ENCODE data around the gene LYPD6B.

The LYPD6B gene

DNA sequence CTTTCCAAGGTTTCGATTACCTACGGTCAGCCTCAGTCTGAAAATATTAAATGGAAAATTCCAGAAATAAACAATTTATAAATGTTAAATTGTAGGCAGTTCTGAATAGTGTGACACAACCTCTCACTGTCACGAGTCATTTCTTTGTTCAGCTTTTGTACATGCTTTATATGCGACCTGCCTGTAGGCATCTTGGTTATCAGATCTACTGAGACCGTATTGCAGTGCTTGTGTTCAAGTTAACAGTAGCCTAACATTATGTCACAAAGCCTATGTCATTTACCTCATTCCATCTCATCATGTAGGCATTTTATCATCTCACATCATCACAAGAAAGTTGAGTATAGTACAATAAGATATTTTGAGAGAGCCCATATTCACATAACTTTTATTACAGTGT lies 77.3 kb downstream of the LYPD6B start:
- no peak overlapping the region for H3K27ac ChIP-seq
- TF ChIP-seq, protein P1, sequence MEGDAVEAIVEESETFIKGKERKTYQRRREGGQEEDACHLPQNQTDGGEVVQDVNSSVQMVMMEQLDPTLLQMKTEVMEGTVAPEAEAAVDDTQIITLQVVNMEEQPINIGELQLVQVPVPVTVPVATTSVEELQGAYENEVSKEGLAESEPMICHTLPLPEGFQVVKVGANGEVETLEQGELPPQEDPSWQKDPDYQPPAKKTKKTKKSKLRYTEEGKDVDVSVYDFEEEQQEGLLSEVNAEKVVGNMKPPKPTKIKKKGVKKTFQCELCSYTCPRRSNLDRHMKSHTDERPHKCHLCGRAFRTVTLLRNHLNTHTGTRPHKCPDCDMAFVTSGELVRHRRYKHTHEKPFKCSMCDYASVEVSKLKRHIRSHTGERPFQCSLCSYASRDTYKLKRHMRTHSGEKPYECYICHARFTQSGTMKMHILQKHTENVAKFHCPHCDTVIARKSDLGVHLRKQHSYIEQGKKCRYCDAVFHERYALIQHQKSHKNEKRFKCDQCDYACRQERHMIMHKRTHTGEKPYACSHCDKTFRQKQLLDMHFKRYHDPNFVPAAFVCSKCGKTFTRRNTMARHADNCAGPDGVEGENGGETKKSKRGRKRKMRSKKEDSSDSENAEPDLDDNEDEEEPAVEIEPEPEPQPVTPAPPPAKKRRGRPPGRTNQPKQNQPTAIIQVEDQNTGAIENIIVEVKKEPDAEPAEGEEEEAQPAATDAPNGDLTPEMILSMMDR (conservative IDR thresholded peaks at IDR 0.05) = no peak

DNA sequence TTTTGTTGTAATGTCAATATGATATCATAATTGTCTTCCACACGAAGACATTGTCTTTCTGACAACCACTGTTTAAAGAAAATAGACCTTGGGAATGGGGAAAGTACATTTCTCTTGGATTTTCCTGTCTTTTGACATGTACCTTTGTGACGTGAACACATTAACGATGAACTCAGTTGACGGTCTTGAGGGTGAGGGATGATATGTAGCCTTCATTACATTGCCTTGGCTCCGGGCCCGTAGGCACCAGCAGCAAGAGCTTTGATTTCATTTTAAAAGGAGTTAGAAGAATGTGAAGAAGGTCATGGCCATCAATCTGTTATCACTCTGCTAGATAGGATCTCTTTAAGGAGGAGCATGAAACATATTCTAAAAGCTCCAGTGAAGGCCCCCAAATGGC lies 80.9 kb downstream of the LYPD6B start:
- TF ChIP-seq, protein P1 (conservative IDR thresholded peaks at IDR 0.05) = no peak
- no peak overlapping the region for H3K27ac ChIP-seq

DNA sequence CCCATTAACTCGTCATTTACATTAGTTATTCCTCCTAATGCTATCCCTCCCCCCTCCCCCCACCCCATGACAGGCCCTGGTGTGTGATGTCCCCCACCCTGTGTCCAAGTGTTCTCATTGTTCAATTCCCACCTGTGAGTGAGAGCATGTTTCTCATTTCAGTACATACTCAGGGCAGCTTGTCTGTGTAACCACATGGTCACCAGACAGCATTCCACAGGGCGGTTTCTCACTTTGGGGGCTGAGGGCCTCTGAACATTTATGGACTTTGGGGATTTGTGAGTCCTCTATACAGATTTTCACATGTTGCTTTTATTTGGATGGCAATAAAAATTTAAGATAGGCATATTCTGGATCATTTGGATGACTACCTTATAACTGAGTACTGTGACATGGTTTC lies 84.0 kb downstream of the LYPD6B start:
- H3K27ac ChIP-seq = no peak overlapping the region
- TF ChIP-seq, protein P1 (conservative IDR thresholded peaks at IDR 0.05) = no peak

DNA sequence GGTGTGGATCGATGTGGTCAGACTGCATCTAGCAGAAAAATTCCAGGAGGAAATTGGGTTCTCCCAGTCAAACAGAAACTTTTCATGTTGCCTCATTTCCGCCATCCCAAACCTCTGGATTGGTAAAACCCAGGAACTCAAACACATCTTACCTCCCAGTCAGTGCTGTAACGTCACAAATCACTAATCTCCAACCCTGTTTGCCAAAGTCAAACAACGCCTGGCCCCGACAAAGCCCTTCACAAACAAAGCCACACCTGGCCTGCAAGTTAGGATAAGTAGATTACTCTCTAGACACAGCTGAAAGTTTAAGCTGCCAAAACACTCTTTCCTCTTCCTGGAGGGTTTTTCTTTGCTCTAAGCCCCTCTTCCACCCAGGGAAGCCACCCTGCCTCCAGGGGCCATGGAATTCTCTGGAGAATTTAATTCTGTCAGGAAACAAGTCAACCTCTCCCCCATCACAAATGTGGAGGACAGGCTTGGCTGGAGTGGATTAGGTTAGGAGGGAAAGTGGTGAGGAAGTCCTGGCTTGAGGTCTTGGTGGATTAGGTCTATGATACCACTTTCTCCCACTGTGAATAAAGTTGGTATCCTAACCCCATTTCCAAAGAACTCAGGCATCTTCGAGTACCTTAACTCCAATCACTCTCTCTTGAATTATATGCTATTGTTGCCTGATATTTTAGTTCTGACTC lies 86.7 kb downstream of the LYPD6B start:
- H3K27ac ChIP-seq = no peak overlapping the region
- TF ChIP-seq, protein P1 (conservative IDR thresholded peaks at IDR 0.05) = no peak

DNA sequence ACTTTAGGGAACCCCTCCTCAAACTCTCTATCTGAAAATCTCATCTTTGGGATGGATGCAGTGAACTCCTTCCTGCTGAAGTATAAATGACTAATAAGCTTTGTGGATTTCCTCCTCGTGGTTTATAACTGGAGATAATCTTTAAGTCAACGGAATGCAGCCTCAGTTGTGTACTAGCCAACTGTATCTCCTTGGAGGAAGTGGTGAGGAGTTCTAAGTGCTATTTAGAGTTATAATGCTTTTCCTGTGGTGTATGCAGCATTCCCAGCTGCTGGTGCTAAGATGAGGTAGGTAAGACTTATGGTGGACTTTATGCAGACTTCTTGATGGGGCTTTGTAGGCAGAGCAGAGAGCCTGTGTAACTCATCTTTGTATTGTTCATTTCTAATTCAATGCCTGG lies 90.9 kb downstream of the LYPD6B start:
- TF ChIP-seq, protein P1 (conservative IDR thresholded peaks at IDR 0.05) = no peak
- no peak overlapping the region for H3K27ac ChIP-seq

DNA sequence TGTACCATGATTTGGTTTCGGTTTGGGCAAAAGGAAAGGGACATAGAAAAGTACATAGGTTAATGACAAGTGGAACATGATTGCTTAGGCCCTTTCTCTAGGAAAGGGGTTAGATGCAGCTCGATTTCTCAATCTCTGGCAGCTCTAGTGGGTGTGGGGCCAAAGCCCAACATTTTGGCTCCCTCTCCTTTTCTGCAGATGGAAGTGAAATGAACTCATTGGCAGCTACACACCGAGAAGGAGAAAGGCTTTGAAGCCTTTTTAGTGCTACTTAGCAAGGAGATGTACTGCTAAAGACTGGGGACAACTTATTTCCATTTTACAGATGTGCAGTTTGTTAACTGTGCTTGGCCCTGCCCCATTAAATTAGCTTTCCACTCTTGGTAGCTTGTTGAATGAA lies 93.8 kb downstream of the LYPD6B start:
- no peak overlapping the region for H3K27ac ChIP-seq
- TF ChIP-seq, protein P1 (conservative IDR thresholded peaks at IDR 0.05) = no peak

DNA sequence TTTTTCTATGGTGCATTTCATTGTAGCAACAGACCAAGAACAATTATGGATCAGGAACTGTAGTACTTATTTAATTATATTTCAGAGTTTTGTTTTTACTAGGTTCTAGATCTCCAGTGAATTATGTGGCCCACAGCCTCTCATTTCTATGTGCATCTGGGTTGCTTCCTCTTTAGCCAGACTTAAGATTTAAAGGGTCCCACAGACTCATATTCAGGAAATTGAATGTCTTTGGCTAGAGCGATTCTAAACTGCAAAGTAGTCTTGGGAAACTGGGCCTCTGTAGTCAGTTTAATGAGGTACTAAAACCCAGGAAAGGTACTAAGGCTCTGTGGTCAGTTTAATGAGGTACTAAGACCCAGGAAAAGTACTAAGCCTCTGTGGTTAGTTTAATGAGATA lies 94.4 kb downstream of the LYPD6B start:
- TF ChIP-seq, protein P1 (conservative IDR thresholded peaks at IDR 0.05) = no peak
- no peak overlapping the region for H3K27ac ChIP-seq

Measured in VCaP (cell line).